SK-N-SH treated with all-trans-retinoic acid at 6 μM for 48 hours (cell line): Measurements from ENCODE around the gene KHK.

Source experiments
- ATAC-seq: fragments of 200-7000 bp; cut with Tn5 transposase; 3 replicates; pipeline ENCODE4 v1.9.1; 2020; ENCODE audit warnings: mild to moderate bottlenecking, moderate library complexity
- ARNTL ChIP-seq: fragments of 450-650 bp; formaldehyde crosslinking; IDR thresholded peaks from 2 replicates; pipeline ENCODE4 v1.5.0; 2020; ENCODE audit warnings: low read depth, mild to moderate bottlenecking, moderate library complexity, borderline replicate concordance
- BACH2 ChIP-seq: fragments of 250-450 bp; sonication (Bioruptor Pico); IDR thresholded peaks from 2 replicates; pipeline ENCODE4 v1.9.0; 2021; ENCODE audit warnings: mild to moderate bottlenecking, borderline replicate concordance
- CSDC2 ChIP-seq: fragments of 250-450 bp; sonication (Bioruptor Pico); IDR thresholded peaks from 2 replicates; pipeline ENCODE4 v1.5.0; 2020; ENCODE audit warnings: mild to moderate bottlenecking, moderate library complexity
- ESRRG ChIP-seq: fragments of 250-450 bp; sonication (Bioruptor Pico); IDR thresholded peaks from 2 replicates; pipeline ENCODE4 v1.6.1; 2021; ENCODE audit warnings: mild to moderate bottlenecking
- GLIS3 ChIP-seq: fragments of 250-450 bp; sonication (Bioruptor Pico); IDR thresholded peaks from 2 replicates; pipeline ENCODE4 v1.5.0; 2020; ENCODE audit warnings: mild to moderate bottlenecking, moderate library complexity
- ISL1 ChIP-seq: fragments of 250-450 bp; sonication (Bioruptor Pico); IDR thresholded peaks from 2 replicates; pipeline ENCODE4 v2.1.2; 2022; ENCODE audit warnings: mild to moderate bottlenecking, moderate library complexity
- OSR1 ChIP-seq: fragments of 250-450 bp; sonication (Bioruptor Pico); IDR thresholded peaks from 2 replicates; pipeline ENCODE4 v1.8.0; 2022; ENCODE audit warnings: moderate library complexity, mild to moderate bottlenecking, inconsistent platforms
- PATZ1 ChIP-seq: fragments of 250-450 bp; sonication (Bioruptor Pico); IDR thresholded peaks from 2 replicates; pipeline ENCODE4 v1.8.0; 2020; ENCODE audit warnings: mild to moderate bottlenecking, moderate library complexity, borderline replicate concordance
- POU6F1 ChIP-seq: fragments of 250-450 bp; sonication (Bioruptor Pico); IDR thresholded peaks from 2 replicates; pipeline ENCODE4 v1.8.0; 2021; ENCODE audit warnings: low read depth, mild to moderate bottlenecking, moderate library complexity, borderline replicate concordance
- PPARA ChIP-seq: fragments of 250-450 bp; sonication (Bioruptor Pico); IDR thresholded peaks from 2 replicates; pipeline ENCODE4 v1.5.0; 2020; ENCODE audit warnings: mild to moderate bottlenecking, borderline replicate concordance
- SNAI2 ChIP-seq: fragments of 250-450 bp; sonication (Bioruptor Pico); IDR thresholded peaks from 2 replicates; pipeline ENCODE4 v1.5.0; 2020; ENCODE audit warnings: mild to moderate bottlenecking, moderate library complexity
- TCF4 ChIP-seq: fragments of 250-450 bp; sonication (Bioruptor Pico); IDR thresholded peaks from 2 replicates; pipeline ENCODE4 v1.8.0; 2021; ENCODE audit warnings: mild to moderate bottlenecking, moderate library complexity, borderline replicate concordance
- TOX ChIP-seq: fragments of 250-450 bp; sonication (Bioruptor Pico); IDR thresholded peaks from 2 replicates; pipeline ENCODE4 v1.8.0; 2021; ENCODE audit warnings: mild to moderate bottlenecking, moderate library complexity, borderline replicate concordance
- TSHZ2 ChIP-seq: fragments of 250-450 bp; sonication (Bioruptor Pico); IDR thresholded peaks from 2 replicates; pipeline ENCODE4 v1.5.0; 2020; ENCODE audit warnings: mild to moderate bottlenecking, moderate library complexity
- ZC3H10 ChIP-seq: fragments of 250-450 bp; sonication (Bioruptor Pico); IDR thresholded peaks from 2 replicates; pipeline ENCODE4 v1.5.1; 2021; ENCODE audit warnings: mild to moderate bottlenecking, moderate library complexity
- ZFP3 ChIP-seq: fragments of 250-450 bp; sonication (Bioruptor Pico); IDR thresholded peaks from 2 replicates; pipeline ENCODE4 v1.5.0; 2020; ENCODE audit warnings: mild to moderate bottlenecking, moderate library complexity
- ZFP30 ChIP-seq: fragments of 450-650 bp; formaldehyde crosslinking; IDR thresholded peaks from 2 replicates; pipeline ENCODE4 v1.5.0; 2022; ENCODE audit warnings: mild to moderate bottlenecking, moderate library complexity
- ZNF565 ChIP-seq: fragments of 450-650 bp; formaldehyde crosslinking; conservative IDR thresholded peaks from 2 replicates; pipeline ENCODE4 v1.5.0; 2020; ENCODE audit warnings: low read depth, mild to moderate bottlenecking, moderate library complexity
- ZNF70 ChIP-seq: fragments of 450-650 bp; formaldehyde crosslinking; IDR thresholded peaks from 2 replicates; pipeline ENCODE4 v1.5.0; 2020; ENCODE audit warnings: mild to moderate bottlenecking, moderate library complexity
- ZNF8 ChIP-seq: fragments of 450-650 bp; formaldehyde crosslinking; IDR thresholded peaks from 2 replicates; pipeline ENCODE4 v1.5.0; 2020; ENCODE audit warnings: mild to moderate bottlenecking, moderate library complexity

The KHK gene

GRCh38 chr2:27071990-27072830, 14.4 kb upstream of the KHK start:
- ATAC-seq: peak; percentile 75
- TF ChIP-seq ZNF8 (CRISPR knock-in tag): no peak
- no peak for TF ChIP-seq CSDC2
- no peak for TF ChIP-seq TOX (CRISPR knock-in tag)
- TF ChIP-seq ZFP30: no peak
- TF ChIP-seq TSHZ2 (CRISPR knock-in tag): peak; percentile 48; the same call in 1 of the 2 replicates
- peak; percentile 19; the same call in 1 of the 2 replicates for TF ChIP-seq ISL1 (CRISPR knock-in tag)
- TF ChIP-seq PATZ1 (CRISPR knock-in tag): peak; percentile 78
- TF ChIP-seq ESRRG (CRISPR knock-in tag): no peak
- peak; percentile 11; the same call in 1 of the 2 replicates for TF ChIP-seq GLIS3 (CRISPR knock-in tag)
- TF ChIP-seq ZNF70 (CRISPR knock-in tag): peak; percentile 100
- TF ChIP-seq TCF4: peak; percentile 81; the same call in 1 of the 2 replicates
- no peak for TF ChIP-seq ZNF565 (CRISPR knock-in tag)

- ATAC-seq: no peak; the same call in 2 of the 3 replicates
- TF ChIP-seq TCF4 (no peak), OSR1 (CRISPR knock-in tag) (no peak), ZNF565 (CRISPR knock-in tag) (no peak), ZNF8 (CRISPR knock-in tag) (no peak), PPARA (CRISPR knock-in tag) (no peak)
These were observed 13.7 kb upstream of the KHK start for GRCh38 chr2:27072920-27073319.

GRCh38 chr2:27073782-27074181, 12.8 kb upstream of the KHK start:
- ATAC-seq: no peak
- TF ChIP-seq CSDC2 (no peak), ZFP30 (no peak), SNAI2 (CRISPR knock-in tag) (no peak), ZNF8 (CRISPR knock-in tag) (no peak), OSR1 (CRISPR knock-in tag) (no peak), ZC3H10 (CRISPR knock-in tag) (no peak), TSHZ2 (CRISPR knock-in tag) (no peak), ESRRG (CRISPR knock-in tag) (no peak), BACH2 (CRISPR knock-in tag) (no peak)
- TF ChIP-seq, all 23 proteins: peak for 0

GRCh38 chr2:27074738-27075565, 11.6 kb upstream of the KHK start:
- no peak for ATAC-seq
- TF ChIP-seq TOX (CRISPR knock-in tag) (no peak), ISL1 (CRISPR knock-in tag) (no peak), ZNF565 (CRISPR knock-in tag) (no peak), ZNF70 (CRISPR knock-in tag) (no peak), SNAI2 (CRISPR knock-in tag) (no peak), GLIS3 (CRISPR knock-in tag) (no peak), OSR1 (CRISPR knock-in tag) (no peak), ESRRG (CRISPR knock-in tag) (no peak), TSHZ2 (CRISPR knock-in tag) (no peak), ZFP3 (CRISPR knock-in tag) (no peak), POU6F1 (no peak), ARNTL (CRISPR knock-in tag) (no peak), ZC3H10 (CRISPR knock-in tag) (no peak), TCF4 (no peak), ZNF8 (CRISPR knock-in tag) (no peak)
